Astrocyte of the cerebellum (primary cell): Measurements from ENCODE around the gene NUP62.

ENCODE experiments used
- DNase-seq: peaks from one replicate; pipeline ENCODE4 v3.0.0-alpha.2; 2011; ENCODE audit warnings: low read depth
- H3K4me3 ChIP-seq: 2 replicates; pipeline ENCODE4 v1.5.1; 2011; ENCODE audit warnings: mild to moderate bottlenecking, low read depth, low read length, moderate library complexity
- CTCF ChIP-seq: IDR thresholded peaks from 2 replicates; pipeline ENCODE4 v1.5.1; 2012; ENCODE audit warnings: low read length, low read depth, moderate library complexity, mild to moderate bottlenecking; ENCODE audit errors: missing control alignments
- in situ Hi-C: cut with HindIII; loops from 2 replicates; pipeline ENCODE4 v1.10.0; 2017; ENCODE audit warnings: low sequenced_read_pairs

Gene NUP62

GRCh38 chr19:49890349-49891311, 38.7 kb downstream of the NUP62 start:
- no peak for TF ChIP-seq CTCF
- in situ Hi-C loops, result no loop called here
- DNase-seq, result no peak
- no peak overlapping the region for H3K4me3 ChIP-seq

- in situ Hi-C loops, result no loop called here
- DNase-seq, result peak; percentile 24
- no peak overlapping the region for H3K4me3 ChIP-seq
- peak; percentile 60 for TF ChIP-seq CTCF
Measured at GRCh38 chr19:49889687-49890348, 39.5 kb downstream of the NUP62 start.

DNA sequence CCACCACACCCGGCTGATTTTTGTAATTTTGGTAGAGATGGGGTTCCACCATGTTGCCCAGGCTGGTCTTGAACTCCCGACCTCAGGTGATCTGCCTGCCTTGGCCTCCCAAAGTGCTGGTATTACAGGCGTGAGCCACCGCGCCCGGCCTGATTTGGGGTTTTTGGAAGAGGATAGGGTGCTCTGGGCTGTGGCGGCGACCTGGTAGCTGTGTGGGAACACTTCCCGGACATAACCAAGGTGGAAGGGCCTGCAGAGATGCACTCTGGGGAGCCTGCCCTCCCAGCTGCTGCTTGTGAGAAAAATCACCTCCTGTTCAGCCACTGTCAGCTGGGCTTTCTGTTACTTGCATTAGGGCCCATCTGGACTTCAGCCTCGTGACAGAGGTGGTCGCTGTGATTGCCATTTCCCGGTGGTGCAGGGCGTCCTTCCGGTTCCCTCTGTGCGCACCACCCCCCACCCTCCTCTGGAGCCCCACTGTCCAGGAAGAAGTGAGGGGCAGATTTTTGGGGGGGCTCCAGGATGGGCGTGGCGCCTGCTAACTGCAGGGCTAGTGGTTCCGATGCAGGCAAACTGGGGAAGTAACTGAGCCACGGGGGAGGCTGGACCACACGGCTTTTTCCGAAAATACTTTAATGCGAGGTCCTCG, 40.1 kb downstream of the NUP62 start:
- no peak for DNase-seq
- TF ChIP-seq CTCF, result no peak
- H3K4me3 ChIP-seq, result no peak overlapping the region
- in situ Hi-C loops, result no loop called here

- no peak for DNase-seq
- in situ Hi-C loops, result no loop called here
- TF ChIP-seq CTCF, result no peak
- H3K4me3 ChIP-seq, result no peak overlapping the region
Measured at GRCh38 chr19:49888510-49888824, 40.8 kb downstream of the NUP62 start.

DNA sequence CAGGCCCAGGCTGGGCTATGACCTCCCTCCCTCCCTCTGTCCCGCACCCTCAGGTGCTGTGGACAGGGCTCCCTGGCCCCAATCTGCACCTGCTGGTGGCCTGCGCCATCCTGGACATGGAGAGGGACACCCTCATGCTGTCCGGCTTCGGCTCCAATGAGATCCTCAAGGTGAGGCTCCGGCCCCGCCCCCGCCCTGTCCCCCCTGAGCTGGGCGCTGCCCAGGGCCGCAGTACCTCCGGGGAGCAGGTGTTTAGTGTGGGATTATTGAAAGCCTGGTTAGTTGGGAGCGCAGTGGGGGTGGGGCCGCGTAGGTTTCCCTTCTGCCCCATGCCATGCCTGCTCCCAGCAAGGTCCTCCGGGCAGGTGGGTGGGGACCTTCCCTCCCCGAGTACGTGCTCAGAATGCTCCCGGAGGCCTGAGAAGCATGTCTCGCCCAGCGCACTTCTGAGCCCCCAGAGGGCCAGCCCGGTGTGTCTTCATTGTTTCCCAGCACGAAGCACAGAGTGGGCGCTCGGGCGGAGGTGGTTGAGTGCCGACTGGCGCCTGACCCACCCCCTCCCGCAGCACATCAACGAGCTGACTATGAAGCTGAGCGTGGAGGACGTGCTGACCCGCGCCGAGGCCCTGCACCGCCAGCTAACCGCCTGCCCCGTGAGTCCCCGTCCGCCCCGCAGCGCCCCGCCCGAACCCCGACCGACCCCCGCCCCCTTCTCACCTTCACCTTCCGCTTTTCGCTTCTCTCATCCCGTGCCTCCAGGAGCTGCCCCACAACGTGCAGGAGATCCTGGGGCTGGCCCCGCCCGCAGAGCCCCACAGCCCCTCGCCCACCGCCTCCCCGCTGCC, 41.4 kb downstream of the NUP62 start:
- in situ Hi-C loops, result no loop called here

More for the DNA sequence above, 41.4 kb downstream of the NUP62 start:
- DNase-seq, result no peak
- no peak for TF ChIP-seq CTCF
- H3K4me3 ChIP-seq, result no peak overlapping the region
